Activated T-cell treated with anti-CD3 and anti-CD28 coated beads for 24 hours (primary cell): Measurements from ENCODE around the gene IL10RA.
"Not testable (repeated sequence)": the region's sequence is repeated elsewhere in the genome, so short reads cannot be mapped to it uniquely, and the experiment has no call there.

Source experiments
- DNase-seq: peaks from one replicate; pipeline ENCODE4 v3.0.0-alpha.2; 2020; ENCODE audit warnings: low read depth

The IL10RA gene

DNA sequence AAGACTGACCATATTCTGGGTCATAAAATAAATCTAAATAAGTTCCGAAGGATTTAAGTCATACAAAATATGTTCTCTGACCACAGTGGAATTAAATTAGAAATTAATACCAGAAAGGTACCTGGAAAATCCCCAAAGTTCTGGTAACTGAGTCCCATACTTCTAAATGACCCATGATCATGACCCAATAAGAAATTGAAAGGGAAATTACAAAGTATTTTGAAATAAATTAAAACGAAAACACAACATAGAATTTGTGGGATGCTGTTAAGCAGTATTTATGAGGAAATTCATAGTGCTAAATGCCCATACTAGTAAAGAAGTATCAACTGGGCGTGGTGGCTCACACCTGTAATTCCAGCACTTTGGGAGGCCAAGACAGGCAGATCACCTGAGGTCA lies 23.4 kb upstream of the IL10RA start:
- no peak for DNase-seq

GRCh38 chr11:117966908-117967307 lies 19.3 kb upstream of the IL10RA start:
- DNase-seq = no peak

DNA sequence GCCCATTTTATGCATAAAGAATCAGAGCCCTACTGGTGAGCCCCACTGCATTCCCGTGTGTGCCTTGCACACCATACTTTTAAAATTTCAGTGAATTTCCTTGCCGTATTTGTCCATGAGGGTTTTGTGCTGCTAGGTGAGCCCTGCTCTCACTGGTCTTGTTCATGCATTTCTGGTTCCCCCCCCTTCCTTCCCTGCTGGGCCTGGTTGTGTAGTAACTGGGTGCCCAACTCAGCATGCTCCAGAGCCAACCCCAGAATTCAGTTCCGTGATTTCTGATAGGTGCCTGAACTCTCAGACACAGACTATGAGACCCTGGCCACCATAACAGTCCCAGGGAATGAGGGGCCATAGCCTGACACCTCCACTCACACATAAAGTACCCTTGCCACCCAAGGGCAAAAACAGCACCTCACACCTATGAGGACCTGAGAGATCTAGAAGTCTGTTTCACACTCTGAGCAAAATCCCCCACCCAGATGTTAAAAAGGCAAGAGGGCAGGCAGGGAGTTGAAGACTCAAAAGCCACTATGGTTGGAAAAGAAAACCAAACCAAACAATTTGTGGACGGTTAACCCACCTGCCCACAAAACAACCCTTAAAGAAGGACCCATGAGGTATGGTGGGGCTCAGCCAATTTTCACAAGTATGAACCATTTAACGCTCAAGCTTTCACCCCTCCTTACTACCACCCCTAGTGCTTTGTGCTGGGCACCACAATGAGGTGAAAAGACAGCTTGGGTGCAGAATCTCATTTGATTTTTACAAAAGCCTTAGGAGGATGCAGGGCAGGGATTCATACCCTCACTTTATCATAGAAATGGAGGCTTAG lies 16.8 kb upstream of the IL10RA start:
- DNase-seq = no peak

DNA sequence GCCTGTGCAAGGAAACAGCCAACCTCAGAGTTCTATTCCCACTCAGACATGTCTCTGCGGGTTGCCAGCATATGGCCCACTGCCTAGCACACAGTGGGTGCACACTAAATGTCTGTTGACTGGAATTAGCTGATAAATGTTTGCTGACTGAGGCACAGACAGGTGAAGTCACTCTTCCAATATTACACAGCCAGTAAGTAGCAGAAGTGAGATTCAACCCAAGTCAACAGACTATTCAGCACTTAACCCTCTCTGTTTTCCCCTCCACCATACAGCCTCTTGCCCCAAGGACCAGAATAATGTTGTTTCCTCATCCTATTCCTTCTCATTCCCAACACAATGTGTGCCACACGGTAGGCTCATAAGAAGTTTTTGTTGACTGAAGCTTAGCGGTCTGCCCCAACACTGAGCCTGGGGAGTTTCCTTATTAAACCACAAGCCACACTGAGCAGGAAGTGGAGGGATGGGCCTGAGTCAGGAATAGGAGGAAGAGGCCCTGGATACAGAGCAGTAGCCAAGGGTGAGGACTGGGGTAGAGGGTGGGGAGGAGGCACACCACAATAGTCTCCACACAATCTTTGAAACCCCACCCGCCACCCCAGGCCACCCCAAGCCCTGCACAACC lies 15.7 kb upstream of the IL10RA start:
- DNase-seq = no peak

DNA sequence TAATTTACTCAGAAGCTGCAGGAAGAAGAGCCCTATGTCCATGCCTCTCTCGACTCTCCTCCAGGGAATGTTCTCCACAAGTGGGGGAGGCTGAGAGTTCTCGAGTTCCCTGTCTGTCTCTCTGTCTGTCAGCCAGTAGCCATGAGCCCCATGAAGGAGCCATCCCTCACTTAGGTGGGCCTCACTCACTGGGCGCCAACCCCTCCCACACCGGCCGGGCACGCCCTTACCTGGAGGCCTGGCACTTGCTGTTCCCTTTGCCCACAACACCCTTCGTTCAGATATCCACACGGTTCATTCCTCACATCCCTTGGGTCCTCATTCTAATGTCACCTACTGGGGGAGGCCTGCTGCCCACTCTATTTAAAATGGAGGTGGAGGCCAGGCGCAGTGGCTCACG lies 14.2 kb upstream of the IL10RA start:
- no peak for DNase-seq

GRCh38 chr11:117972629-117973502 lies 13.3 kb upstream of the IL10RA start:
- no peak for DNase-seq

GRCh38 chr11:117973503-117973860 lies 12.7 kb upstream of the IL10RA start:
- no peak for DNase-seq

DNA sequence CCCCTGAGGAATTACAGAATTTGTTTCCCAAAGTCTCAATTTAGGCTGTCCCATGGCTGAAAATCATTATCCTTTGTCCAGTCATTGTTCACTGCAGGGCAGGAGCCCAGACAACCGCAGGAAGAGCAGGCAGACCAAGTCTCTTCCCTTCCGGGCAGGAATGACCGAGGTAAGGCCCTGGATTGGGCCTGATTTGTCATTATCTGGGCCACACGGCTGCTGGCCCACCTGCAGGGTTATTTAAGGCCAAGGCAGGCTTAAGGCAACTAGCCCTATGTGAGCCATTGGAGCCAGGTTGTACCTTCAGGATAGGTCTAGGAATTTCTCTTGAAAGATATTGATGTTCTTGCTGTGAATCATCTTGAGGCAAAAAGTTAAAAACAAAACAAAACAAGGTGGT lies 9.7 kb upstream of the IL10RA start:
- no peak for DNase-seq

GRCh38 chr11:117977029-117977428 lies 9.2 kb upstream of the IL10RA start:
- no peak for DNase-seq

GRCh38 chr11:117977612-117978264 lies 8.5 kb upstream of the IL10RA start:
- not testable (repeated sequence) for DNase-seq

DNA sequence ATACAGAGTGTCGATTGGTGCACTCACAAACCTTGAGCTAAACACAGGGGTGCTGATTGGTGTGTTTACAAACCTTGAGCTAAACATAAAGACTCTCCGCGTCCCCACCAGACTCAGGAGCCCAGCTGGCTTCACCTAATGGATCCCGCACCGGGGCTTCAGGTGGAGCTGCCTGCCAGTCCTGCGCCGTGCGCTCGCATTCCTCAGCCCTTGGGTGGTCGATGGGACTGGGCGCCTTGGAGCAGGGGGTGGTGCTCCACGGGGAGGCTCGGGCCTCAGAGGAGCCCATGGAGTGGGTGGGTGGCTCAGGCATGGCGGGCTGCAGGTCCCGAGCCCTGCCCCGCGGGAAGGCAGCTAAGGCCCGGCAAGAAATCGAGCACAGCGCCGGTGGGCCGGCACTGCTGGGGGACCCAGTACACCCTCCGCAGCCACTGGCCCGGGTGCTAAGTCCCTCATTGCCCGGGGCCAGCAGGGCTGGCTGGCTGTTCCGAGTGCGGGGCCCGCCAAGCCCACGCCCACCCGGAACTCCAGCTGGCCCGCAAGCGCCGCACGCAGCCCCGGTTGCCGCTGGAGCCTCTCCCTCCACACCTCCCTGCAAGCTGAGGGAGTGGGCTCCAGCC lies 7.8 kb upstream of the IL10RA start:
- DNase-seq = not testable (repeated sequence)

- DNase-seq = no peak
These were observed 7.2 kb upstream of the IL10RA start for GRCh38 chr11:117978991-117979390.

GRCh38 chr11:117979481-117980211 lies 6.5 kb upstream of the IL10RA start:
- DNase-seq = no peak

DNA sequence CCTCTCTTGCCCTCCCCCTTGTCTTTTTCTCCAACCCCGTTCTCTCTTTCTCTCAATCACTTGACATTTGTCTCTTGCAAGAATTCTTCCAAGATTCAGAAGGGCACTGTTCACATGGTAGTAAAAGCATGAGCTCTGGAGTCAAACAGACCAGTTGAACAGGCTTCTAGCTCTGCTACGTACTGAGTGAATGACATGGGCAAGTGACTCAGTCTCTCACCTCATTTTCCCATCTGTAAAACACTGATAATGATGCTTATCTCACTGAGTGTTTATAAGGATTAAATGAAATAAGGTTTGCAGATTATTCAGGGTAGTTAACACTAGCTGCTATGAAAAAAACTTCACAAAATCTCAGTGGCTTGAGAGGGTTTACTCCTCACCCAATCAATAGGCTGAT lies 5.9 kb upstream of the IL10RA start:
- DNase-seq = no peak

DNA sequence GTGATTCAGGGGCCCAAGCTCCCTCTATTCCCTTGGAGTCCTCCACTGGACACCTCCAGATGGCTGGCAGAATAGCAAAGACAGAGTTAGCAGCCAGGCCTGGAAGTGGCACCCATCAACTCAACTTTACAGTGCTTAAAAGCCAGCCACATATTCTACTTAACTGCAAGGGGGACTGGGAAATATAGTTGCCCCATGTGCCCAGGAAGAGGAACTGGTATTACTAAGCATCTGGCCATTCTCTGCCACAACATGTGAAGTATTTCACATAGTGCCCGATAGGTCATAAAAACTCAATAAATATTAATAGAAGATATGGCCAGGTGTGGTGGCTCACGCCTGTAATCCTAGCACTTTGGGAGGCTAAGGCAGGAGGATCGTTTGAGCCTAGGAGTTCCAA lies 5.5 kb upstream of the IL10RA start:
- no peak for DNase-seq

DNA sequence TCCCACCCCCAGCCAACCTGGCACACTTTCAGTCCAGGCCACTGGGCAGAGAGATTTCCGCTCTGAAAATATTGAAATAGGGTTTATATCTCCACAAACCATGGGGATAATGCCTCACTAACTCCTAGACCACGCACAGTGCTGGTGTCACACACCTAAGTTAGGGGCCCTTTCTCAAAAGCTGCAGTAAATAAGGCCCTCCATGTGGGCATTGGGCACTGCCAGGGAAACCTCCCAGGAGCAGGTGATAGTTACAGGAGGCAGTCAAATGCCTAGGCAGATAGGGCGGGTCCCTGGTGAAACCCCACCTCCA lies 3.1 kb upstream of the IL10RA start:
- no peak for DNase-seq

- no peak for DNase-seq
These were observed 1.7 kb upstream of the IL10RA start for GRCh38 chr11:117984476-117984875.

- peak; percentile 65 for DNase-seq
These were observed 884 bp downstream of the IL10RA start for GRCh38 chr11:117986981-117987574.

- DNase-seq = no peak
These were observed 3.3 kb downstream of the IL10RA start for GRCh38 chr11:117989351-117990102.

DNA sequence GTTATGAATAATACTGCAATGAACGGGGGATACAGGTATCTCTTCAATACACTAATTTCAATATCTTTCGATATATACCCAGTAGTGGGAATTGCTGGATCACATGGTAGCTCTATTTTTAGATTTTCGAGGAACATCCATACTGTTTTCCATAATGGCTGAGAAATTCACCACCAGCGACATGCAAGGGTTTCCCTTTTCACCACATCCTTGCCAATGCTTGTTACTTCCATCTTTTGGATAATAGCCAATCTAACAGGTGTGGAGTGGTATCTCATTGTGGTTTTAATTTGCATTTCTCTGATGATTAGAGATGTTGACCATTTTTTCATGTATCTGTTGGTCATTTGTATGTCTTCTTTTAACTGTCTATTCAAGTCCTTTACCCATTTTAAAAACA lies 5.9 kb downstream of the IL10RA start:
- no peak for DNase-seq
